GM10266 (cell line): ENCODE measurements around the gene LIN9.

ENCODE experiments used
- DNase-seq: peaks from one replicate; pipeline ENCODE4 v3.0.0; 2012; ENCODE audit errors: extremely low spot score
- TF ChIP-seq, protein P1 (sequence below): IDR thresholded peaks from 2 replicates; pipeline ENCODE4 v1.5.1; 2012; ENCODE audit warnings: mild to moderate bottlenecking, low read depth; ENCODE audit not compliant: control insufficient read depth, insufficient read depth; ENCODE audit errors: missing control alignments

Gene LIN9

GRCh38 chr1:226187380-226187779 lies 121.6 kb downstream of the LIN9 start:
- TF ChIP-seq, protein P1, sequence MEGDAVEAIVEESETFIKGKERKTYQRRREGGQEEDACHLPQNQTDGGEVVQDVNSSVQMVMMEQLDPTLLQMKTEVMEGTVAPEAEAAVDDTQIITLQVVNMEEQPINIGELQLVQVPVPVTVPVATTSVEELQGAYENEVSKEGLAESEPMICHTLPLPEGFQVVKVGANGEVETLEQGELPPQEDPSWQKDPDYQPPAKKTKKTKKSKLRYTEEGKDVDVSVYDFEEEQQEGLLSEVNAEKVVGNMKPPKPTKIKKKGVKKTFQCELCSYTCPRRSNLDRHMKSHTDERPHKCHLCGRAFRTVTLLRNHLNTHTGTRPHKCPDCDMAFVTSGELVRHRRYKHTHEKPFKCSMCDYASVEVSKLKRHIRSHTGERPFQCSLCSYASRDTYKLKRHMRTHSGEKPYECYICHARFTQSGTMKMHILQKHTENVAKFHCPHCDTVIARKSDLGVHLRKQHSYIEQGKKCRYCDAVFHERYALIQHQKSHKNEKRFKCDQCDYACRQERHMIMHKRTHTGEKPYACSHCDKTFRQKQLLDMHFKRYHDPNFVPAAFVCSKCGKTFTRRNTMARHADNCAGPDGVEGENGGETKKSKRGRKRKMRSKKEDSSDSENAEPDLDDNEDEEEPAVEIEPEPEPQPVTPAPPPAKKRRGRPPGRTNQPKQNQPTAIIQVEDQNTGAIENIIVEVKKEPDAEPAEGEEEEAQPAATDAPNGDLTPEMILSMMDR, result no peak
- DNase-seq, result no peak

DNA sequence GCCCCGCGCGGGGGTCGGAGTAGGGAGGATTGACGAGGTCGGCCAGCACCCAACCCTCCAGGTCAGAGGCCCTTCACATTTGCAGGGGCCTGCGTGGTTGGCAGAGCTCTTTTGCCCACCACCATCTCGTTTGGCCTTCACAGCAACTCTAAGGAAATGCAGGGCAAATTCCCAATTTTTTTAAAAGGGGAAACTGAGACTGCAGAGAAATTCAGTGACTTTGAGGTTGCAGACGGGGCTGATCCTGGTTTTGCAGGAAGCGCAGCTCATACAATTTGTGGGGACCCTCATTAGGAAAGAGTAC lies 122.0 kb downstream of the LIN9 start:
- DNase-seq, result no peak

GRCh38 chr1:226186124-226187018 lies 122.6 kb downstream of the LIN9 start, which contains the start of gene ACBD3:
ACBD3 (minus strand) TSS chr1:226186741; CDS start chr1:226186675, 66 bp downstream.
- peak; percentile 95 for DNase-seq
- TF ChIP-seq, protein P1, result peak; percentile 15

More for the DNA sequence above, 122.0 kb downstream of the LIN9 start:
- TF ChIP-seq, protein P1, result no peak

DNA sequence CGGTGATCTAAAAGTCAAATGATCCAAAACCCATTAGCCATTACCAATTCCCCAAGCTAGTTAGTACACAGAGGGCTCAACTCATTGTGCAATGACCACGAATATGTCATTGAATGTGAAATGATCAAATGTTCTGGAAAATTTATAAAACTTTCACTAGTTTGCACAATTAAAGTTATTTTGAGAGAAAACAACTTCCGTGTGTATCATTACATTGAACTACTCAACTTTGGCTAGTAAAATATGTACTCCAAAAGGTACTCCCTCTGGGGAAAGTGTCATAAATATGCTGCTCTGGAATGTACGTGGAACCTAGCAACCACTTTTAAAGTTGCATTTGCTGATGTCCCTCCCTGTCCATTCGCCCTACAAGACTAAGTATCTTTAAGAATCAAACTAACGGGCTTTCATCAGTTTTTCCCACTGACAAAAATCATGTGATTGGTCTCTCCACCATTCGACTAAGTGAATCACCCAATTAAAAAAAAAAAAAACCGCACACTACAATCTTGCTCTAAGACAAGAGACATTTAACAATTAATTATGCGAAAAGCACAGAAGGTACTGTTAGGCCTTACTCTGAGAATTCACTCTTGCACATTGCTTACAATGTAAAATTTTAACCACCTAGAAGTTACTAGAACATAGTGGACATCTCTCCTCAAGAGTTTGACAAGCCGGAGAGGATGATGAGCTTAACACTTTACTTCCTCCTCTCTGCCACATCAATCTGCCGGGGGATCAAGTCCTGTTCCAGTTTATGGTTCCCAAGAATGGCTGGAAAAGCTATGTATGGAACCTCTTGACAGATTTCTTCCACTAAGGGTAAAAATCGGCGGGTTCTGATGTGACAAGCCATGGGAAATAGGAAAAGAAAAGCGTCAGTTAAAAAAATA lies 123.6 kb downstream of the LIN9 start:
- no peak for DNase-seq
- TF ChIP-seq, protein P1, result no peak

DNA sequence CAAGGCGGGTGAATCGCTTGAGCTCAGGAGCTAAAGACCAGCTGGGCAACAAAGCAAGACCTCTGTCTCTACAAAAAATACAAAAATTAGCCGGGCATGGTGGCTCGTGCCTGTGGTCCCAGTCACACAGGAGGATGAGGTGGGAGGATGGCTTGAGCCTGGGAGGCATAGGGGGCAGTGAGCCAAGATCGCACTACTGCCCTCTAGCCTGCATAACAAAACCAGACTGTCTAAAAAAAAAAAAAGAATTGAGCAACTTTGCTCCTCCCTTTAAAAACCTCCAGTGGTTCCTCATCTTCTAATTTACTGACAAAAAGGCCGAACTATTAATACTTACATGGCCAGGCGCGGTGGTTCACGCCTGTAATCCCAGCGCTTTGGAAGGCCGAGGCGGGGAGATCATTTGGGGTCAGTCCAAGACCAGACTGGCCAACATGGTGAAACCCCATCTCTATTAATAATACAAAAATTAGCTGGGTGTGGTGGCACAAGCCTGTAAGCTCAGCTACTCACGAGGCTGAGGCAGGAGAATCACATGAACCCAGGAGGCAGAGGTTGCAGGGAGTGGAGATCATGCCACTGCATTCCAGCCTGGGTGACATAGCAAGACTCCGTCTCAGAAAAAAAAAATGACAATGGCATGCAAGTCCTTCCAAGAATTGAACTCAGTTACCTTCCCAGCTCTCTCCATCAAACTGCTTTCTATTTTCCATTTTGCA lies 126.8 kb downstream of the LIN9 start:
- no peak for DNase-seq
- TF ChIP-seq, protein P1, result peak; percentile 42
